Uterus (tissue), 2 donors: ENCODE data around the gene SLC52A3.

Experiments
- POLR2A ChIP-seq, 2 donors: fragments of 450-650 bp; IDR thresholded peaks; one replicate each; pipeline ENCODE4 v1.6.1; 2016; ENCODE audit warnings: antibody characterized with exemption in 2 of 2, mild to moderate bottlenecking in 1 of 2, moderate library complexity in 1 of 2
- TF ChIP-seq, protein P1 (sequence below), 4 experiments: fragments of 200-600 bp in 2 of 4; fragments of 450-650 bp in 2 of 4; sonication (generic) in 2 of 4; IDR thresholded peaks; one replicate each; pipeline ENCODE4 v1.5.1; 2016 to 2019; ENCODE audit warnings: antibody characterized with exemption in 4 of 4, mild to moderate bottlenecking in 2 of 4, moderate library complexity in 1 of 4

DNA sequence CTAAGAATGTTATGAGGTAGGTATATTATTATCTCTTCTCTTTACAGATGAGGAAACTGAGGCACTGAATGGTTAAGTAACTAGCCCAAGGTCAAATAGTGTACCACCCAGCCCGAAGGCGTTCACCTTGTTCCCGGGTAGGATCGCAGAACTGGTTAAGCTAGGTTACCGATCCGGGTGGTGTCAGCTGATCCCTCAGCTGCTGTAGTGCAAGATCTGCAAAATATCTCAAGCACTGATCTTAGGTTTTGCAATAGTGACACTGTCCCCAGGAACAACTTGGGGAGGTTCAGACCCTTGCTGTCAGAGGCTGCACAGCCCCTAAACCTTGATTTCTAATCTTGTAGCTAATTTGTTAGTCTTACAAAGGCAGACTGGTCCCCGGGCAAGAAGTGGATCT, 28.1 kb downstream of the SLC52A3 start:
- TF ChIP-seq, protein P1, sequence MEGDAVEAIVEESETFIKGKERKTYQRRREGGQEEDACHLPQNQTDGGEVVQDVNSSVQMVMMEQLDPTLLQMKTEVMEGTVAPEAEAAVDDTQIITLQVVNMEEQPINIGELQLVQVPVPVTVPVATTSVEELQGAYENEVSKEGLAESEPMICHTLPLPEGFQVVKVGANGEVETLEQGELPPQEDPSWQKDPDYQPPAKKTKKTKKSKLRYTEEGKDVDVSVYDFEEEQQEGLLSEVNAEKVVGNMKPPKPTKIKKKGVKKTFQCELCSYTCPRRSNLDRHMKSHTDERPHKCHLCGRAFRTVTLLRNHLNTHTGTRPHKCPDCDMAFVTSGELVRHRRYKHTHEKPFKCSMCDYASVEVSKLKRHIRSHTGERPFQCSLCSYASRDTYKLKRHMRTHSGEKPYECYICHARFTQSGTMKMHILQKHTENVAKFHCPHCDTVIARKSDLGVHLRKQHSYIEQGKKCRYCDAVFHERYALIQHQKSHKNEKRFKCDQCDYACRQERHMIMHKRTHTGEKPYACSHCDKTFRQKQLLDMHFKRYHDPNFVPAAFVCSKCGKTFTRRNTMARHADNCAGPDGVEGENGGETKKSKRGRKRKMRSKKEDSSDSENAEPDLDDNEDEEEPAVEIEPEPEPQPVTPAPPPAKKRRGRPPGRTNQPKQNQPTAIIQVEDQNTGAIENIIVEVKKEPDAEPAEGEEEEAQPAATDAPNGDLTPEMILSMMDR (IDR thresholded peaks at IDR 0.05), result no peak
- no peak for TF ChIP-seq POLR2A (IDR thresholded peaks at IDR 0.05)
